Measurements from ENCODE around the gene SMG9. TPM values are rescaled to one million over a fixed set of nuclear protein-coding genes. Genes with fewer than 3 reads are reported as not detected.

SMG9 gene
- polyA plus RNA-seq, 1 of the 3 experiments (the other 2 are of a cell fraction) = 24.3 TPM

GRCh38 chr19:43723588-43723987, 31.2 kb downstream of the SMG9 start:
- TF ChIP-seq CTCF (IDR thresholded peaks at IDR 0.05) (peak; percentile 49), FOXJ3 (CRISPR knock-in tag; IDR thresholded peaks at IDR 0.05) (no peak), RXRA (IDR thresholded peaks at IDR 0.05; ENCODE audit: borderline replicate concordance, low read depth) (no peak), SMC3 (IDR thresholded peaks at IDR 0.05; ENCODE audit: low read depth, low read length) (peak; percentile 26), RAD21 (IDR thresholded peaks at IDR 0.05; ENCODE audit: low read length) (peak; percentile 34), USF1 (IDR thresholded peaks at IDR 0.05; ENCODE audit: borderline replicate concordance, low read depth) (no peak)
- Histone ChIP-seq H3K9me2 (no peaks in the 10 kb centered on the region), H2AFZ (ENCODE audit: low read depth) (no peak overlapping the region), H3K27ac (ENCODE audit: low read depth in 2 of 2, low read length in 1 of 2) (no peak overlapping the region), H3K4me1 (ENCODE audit: control insufficient read depth in 1 of 2, insufficient read depth in 2 of 2, low read depth in 1 of 2, low read length in 1 of 2) (no peaks in the 10 kb centered on the region), H3K36me3 (replicated peaks in 1 of 2; ENCODE audit: control insufficient read depth in 1 of 2, insufficient read depth in 2 of 2, low read length in 1 of 2) (peaks cover 0 to 1% of the 10 kb centered on the region in 2 experiments), H3K9me3 (no peaks in the 10 kb centered on the region), H3K4me3 (ENCODE audit: low read depth in 2 of 2, low read length in 1 of 2) (no peak overlapping the region), H4K20me1 (ENCODE audit: insufficient read depth) (no peaks in the 10 kb centered on the region), H3F3A (replicated peaks; ENCODE audit: insufficient read depth) (peaks cover 6% of the 10 kb centered on the region), H3K4me2 (no peak overlapping the region), H3K79me2 (ENCODE audit: insufficient read depth) (no peaks in the 10 kb centered on the region), H3K27me3 (ENCODE audit: insufficient read depth) (no peaks in the 10 kb centered on the region), H3K9ac (no peak overlapping the region)
- WGBS (ENCODE audit: low lambda C conversion rate) = 61% methylated on average over 8 of the region's 8 CpGs
- ChIA-PET POLR2A (no interaction called here), CTCF (no interaction called here)
- DNase-seq = no peak

GRCh38 chr19:43721469-43722048, 33.2 kb downstream of the SMG9 start:
- WGBS (ENCODE audit: low lambda C conversion rate) = 77% methylated on average over 5 of the region's 5 CpGs
- H3F3A ChIP-seq (replicated peaks; ENCODE audit: insufficient read depth) = peaks cover 6% of the 10 kb centered on the region
- POLR2A ChIA-PET = no interaction called here

More at GRCh38 chr19:43721469-43722048, 33.2 kb downstream of the SMG9 start:
- H3K4me1 ChIP-seq (ENCODE audit: control insufficient read depth in 1 of 2, insufficient read depth in 2 of 2, low read depth in 1 of 2, low read length in 1 of 2) = no peaks in the 10 kb centered on the region
- no peaks in the 10 kb centered on the region for H4K20me1 ChIP-seq (ENCODE audit: insufficient read depth)
- H3K9me2 ChIP-seq = no peaks in the 10 kb centered on the region
- no peaks in the 10 kb centered on the region for H3K9me3 ChIP-seq
- H2AFZ ChIP-seq (ENCODE audit: low read depth) = no peak overlapping the region
- no peak overlapping the region for H3K27ac ChIP-seq (ENCODE audit: low read depth in 2 of 2, low read length in 1 of 2)
- H3K9ac ChIP-seq = no peak overlapping the region
- no peaks in the 10 kb centered on the region for H3K36me3 ChIP-seq (replicated peaks in 1 of 2; ENCODE audit: control insufficient read depth in 1 of 2, insufficient read depth in 2 of 2, low read length in 1 of 2)
- CTCF ChIA-PET = interaction anchor here (0.8 to 1.6 kb wide), 7 partner anchors 10 to 64 kb away, joined by 3 to 7 read pairs (median 3); no protein-coding TSS in a partner anchor
- H3K4me2 ChIP-seq = no peak overlapping the region
- no peak overlapping the region for H3K4me3 ChIP-seq (ENCODE audit: low read depth in 2 of 2, low read length in 1 of 2)
- no peaks in the 10 kb centered on the region for H3K79me2 ChIP-seq (ENCODE audit: insufficient read depth)
- TF ChIP-seq GABPA (IDR thresholded peaks at IDR 0.05; ENCODE audit: low read depth) (no peak), IRF3 (IDR thresholded peaks at IDR 0.05; ENCODE audit: low read depth, low read length) (no peak), TEAD4 (IDR thresholded peaks at IDR 0.05; ENCODE audit: borderline replicate concordance, insufficient read depth) (no peak), YY1 (IDR thresholded peaks at IDR 0.05; ENCODE audit: low read depth) (no peak)
- DNase-seq = no peak
- H3K27me3 ChIP-seq (ENCODE audit: insufficient read depth) = no peaks in the 10 kb centered on the region

All from SK-N-SH (cell line).